Keratinocyte (primary cell): ENCODE data around the gene SMIM11.
"Not testable (repeated sequence)": the region's sequence is repeated elsewhere in the genome, so short reads cannot be mapped to it uniquely, and the experiment has no call there.

Source experiments
- EZH2 ChIP-seq: IDR thresholded peaks from one replicate; pipeline ENCODE4 v1.6.1; 2012; ENCODE audit warnings: inconsistent platforms, mild to moderate bottlenecking, low read length, moderate library complexity
- TF ChIP-seq, protein P1 (sequence below), 3 experiments: IDR thresholded peaks in 1 of 3; conservative IDR thresholded peaks in 1 of 3; optimal IDR thresholded peaks in 1 of 3; 2 replicates in 2 of 3; 3 replicates in 1 of 3; pipeline versions ENCODE3 to v1.5.1; 2011; ENCODE audit warnings: low read length in 3 of 3, mild to moderate bottlenecking in 3 of 3, moderate library complexity in 2 of 3, control low read depth in 1 of 3, inconsistent platforms in 1 of 3; ENCODE audit not compliant: insufficient read depth in 2 of 3; ENCODE audit errors: extremely low read depth in 1 of 3

DNA sequence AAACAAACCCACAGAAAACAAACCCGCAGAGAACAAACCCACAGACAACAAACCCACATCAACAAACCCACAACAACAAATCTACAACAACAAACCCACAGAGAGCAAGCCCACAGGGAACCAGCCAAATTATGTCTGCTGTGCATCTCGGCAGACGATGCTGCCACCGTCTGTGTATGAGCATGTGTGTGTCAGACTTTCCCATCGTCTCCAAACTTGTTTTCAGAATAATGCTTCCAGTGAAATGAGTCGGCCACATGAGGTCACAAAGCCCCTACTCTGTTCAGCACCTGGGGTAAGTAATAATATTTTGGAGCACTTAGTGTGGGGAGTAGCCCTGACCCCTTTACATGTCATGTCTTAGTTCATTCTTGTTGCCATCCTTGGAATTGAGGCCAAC is 30.8 kb downstream of the SMIM11 start:
- TF ChIP-seq, protein P1, sequence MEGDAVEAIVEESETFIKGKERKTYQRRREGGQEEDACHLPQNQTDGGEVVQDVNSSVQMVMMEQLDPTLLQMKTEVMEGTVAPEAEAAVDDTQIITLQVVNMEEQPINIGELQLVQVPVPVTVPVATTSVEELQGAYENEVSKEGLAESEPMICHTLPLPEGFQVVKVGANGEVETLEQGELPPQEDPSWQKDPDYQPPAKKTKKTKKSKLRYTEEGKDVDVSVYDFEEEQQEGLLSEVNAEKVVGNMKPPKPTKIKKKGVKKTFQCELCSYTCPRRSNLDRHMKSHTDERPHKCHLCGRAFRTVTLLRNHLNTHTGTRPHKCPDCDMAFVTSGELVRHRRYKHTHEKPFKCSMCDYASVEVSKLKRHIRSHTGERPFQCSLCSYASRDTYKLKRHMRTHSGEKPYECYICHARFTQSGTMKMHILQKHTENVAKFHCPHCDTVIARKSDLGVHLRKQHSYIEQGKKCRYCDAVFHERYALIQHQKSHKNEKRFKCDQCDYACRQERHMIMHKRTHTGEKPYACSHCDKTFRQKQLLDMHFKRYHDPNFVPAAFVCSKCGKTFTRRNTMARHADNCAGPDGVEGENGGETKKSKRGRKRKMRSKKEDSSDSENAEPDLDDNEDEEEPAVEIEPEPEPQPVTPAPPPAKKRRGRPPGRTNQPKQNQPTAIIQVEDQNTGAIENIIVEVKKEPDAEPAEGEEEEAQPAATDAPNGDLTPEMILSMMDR (optimal IDR thresholded peaks at IDR 0.05 in 1 of 3, IDR thresholded peaks at IDR 0.05 in 1 of 3, conservative IDR thresholded peaks at IDR 0.05 in 1 of 3; ENCODE audit: extremely low read depth in 1 of 3, insufficient read depth in 2 of 3, low read length in 3 of 3), result not testable (repeated sequence)
- not testable (repeated sequence) for TF ChIP-seq EZH2
